DMS79 (cell line): ENCODE results near the gene PRKAR2B.

Experiments used
- DNase-seq: peaks from one replicate; lab custom pipeline; 2025; lab: John Stamatoyannopoulos, UW

PRKAR2B gene

GRCh38 chr7:107185716-107186115 is 141.2 kb downstream of the PRKAR2B start:
- DNase-seq: no peak

- DNase-seq: no peak
Measured at GRCh38 chr7:107186240-107186639, 141.7 kb downstream of the PRKAR2B start.

GRCh38 chr7:107187774-107188173 is 143.3 kb downstream of the PRKAR2B start:
- DNase-seq: no peak

- no peak for DNase-seq
Measured at GRCh38 chr7:107190090-107190489, 145.6 kb downstream of the PRKAR2B start.

- no peak for DNase-seq
Measured at GRCh38 chr7:107194052-107194451, 149.5 kb downstream of the PRKAR2B start.

- no peak for DNase-seq
Measured at GRCh38 chr7:107196834-107197610, 152.5 kb downstream of the PRKAR2B start.

GRCh38 chr7:107201795-107202450 is 157.4 kb downstream of the PRKAR2B start:
- DNase-seq: no peak

- no peak for DNase-seq
Measured at GRCh38 chr7:107203607-107204006, 159.1 kb downstream of the PRKAR2B start.

- no peak for DNase-seq
Measured at GRCh38 chr7:107206136-107206535, 161.6 kb downstream of the PRKAR2B start.

GRCh38 chr7:107206706-107207105 is 162.2 kb downstream of the PRKAR2B start:
- no peak for DNase-seq

GRCh38 chr7:107207459-107207858 is 163.0 kb downstream of the PRKAR2B start:
- DNase-seq: no peak

- DNase-seq: no peak
Measured at GRCh38 chr7:107208024-107208521, 163.6 kb downstream of the PRKAR2B start.

- no peak for DNase-seq
Measured at GRCh38 chr7:107208563-107208962, 164.1 kb downstream of the PRKAR2B start.

- no peak for DNase-seq
Measured at GRCh38 chr7:107209565-107209964, 165.1 kb downstream of the PRKAR2B start.

- no peak for DNase-seq
Measured at GRCh38 chr7:107210400-107210799, 165.9 kb downstream of the PRKAR2B start.
